ENCODE results near the gene PTPRN2. TPM values are rescaled to one million over a fixed set of nuclear protein-coding genes. Genes with fewer than 3 reads are reported as not detected.

Gene PTPRN2
- total RNA-seq, 4 donors from 2014 or later = 6.6 to 10.7 (median 8.2) TPM

- Histone ChIP-seq H3K36me3 (no peaks in the 10 kb centered on the region), H3K27me3 (no peaks in the 10 kb centered on the region), H3K9me3 (peaks cover 0 to 6% (median 0%) of the 10 kb centered on the region in 4 donors), H3K27ac (no peak overlapping the region), H3K4me3 (no peak overlapping the region), H3K4me1 (no peaks in the 10 kb centered on the region)
- peak in 1 of 2 donors; percentile 1 for DNase-seq (ENCODE audit: low spot score in 2 of 2)
- TF ChIP-seq EP300 (IDR thresholded peaks at IDR 0.05) (no peak), POLR2A (IDR thresholded peaks at IDR 0.05) (no peak)
- TF ChIP-seq, protein P1, sequence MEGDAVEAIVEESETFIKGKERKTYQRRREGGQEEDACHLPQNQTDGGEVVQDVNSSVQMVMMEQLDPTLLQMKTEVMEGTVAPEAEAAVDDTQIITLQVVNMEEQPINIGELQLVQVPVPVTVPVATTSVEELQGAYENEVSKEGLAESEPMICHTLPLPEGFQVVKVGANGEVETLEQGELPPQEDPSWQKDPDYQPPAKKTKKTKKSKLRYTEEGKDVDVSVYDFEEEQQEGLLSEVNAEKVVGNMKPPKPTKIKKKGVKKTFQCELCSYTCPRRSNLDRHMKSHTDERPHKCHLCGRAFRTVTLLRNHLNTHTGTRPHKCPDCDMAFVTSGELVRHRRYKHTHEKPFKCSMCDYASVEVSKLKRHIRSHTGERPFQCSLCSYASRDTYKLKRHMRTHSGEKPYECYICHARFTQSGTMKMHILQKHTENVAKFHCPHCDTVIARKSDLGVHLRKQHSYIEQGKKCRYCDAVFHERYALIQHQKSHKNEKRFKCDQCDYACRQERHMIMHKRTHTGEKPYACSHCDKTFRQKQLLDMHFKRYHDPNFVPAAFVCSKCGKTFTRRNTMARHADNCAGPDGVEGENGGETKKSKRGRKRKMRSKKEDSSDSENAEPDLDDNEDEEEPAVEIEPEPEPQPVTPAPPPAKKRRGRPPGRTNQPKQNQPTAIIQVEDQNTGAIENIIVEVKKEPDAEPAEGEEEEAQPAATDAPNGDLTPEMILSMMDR (IDR thresholded peaks at IDR 0.05) = no peak
- 89 to 90% methylated on average over 27 to 28 of the region's 28 CpGs for WGBS, 2 donors
These were observed 1066.4 kb downstream of the PTPRN2 start for GRCh38 chr7:157521061-157521731.

GRCh38 chr7:157520249-157520648, 1067.4 kb downstream of the PTPRN2 start:
- DNase-seq (ENCODE audit: low spot score in 2 of 2) = no peak
- H3K36me3 ChIP-seq = no peaks in the 10 kb centered on the region
- no peak overlapping the region for H3K4me3 ChIP-seq
- 76 to 78% methylated on average over 8 of the region's 8 CpGs for WGBS, 2 donors
- no peaks in the 10 kb centered on the region for H3K4me1 ChIP-seq
- TF ChIP-seq POLR2A (IDR thresholded peaks at IDR 0.05) = no peak
- TF ChIP-seq EP300 (IDR thresholded peaks at IDR 0.05) = no peak
- H3K9me3 ChIP-seq = peaks cover 0 to 3% (median 0%) of the 10 kb centered on the region in 4 donors
- no peaks in the 10 kb centered on the region for H3K27me3 ChIP-seq
- H3K27ac ChIP-seq = no peak overlapping the region

DNA sequence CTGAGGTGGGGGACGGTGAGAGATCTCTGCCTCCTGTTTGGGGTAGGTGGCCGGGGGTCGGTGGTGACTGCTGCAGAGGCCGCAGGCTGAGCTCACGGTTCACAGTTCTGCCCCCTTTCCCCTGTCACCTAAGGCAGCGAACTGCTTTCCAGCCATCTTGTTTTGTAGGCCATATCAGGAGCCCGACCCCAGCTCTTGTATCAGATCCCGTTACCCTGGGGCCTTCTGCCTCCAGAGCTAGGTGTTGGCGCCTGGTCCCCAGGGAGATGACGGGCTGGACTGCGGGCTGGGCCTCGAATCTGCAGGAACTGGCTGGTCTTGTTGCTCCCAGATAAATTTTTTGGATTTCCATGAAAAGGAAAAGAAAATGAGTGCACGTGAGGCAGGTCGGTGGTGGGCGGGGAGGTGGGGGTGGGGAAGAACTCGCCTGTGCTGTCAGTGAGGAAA, 1067.8 kb downstream of the PTPRN2 start:
- Histone ChIP-seq H3K4me3 (no peak overlapping the region), H3K27me3 (no peaks in the 10 kb centered on the region), H3K4me1 (no peaks in the 10 kb centered on the region), H3K27ac (no peak overlapping the region), H3K36me3 (no peaks in the 10 kb centered on the region), H3K9me3 (peaks cover 0 to 3% (median 0%) of the 10 kb centered on the region in 4 donors)
- 70 to 79% methylated on average over 16 of the region's 16 CpGs for WGBS, 2 donors
- peak in 1 of 2 donors; percentile 4 for DNase-seq (ENCODE audit: low spot score in 2 of 2)
- TF ChIP-seq, protein P1 (IDR thresholded peaks at IDR 0.05) = no peak
- TF ChIP-seq EP300 (IDR thresholded peaks at IDR 0.05) (no peak), POLR2A (IDR thresholded peaks at IDR 0.05) (no peak)

- Histone ChIP-seq H3K36me3 (no peaks in the 10 kb centered on the region), H3K4me1 (no peaks in the 10 kb centered on the region), H3K9me3 (peaks cover 0 to 3% (median 0%) of the 10 kb centered on the region in 4 donors), H3K4me3 (no peak overlapping the region), H3K27me3 (no peaks in the 10 kb centered on the region), H3K27ac (no peak overlapping the region)
- TF ChIP-seq, protein P1 (IDR thresholded peaks at IDR 0.05) = no peak
- TF ChIP-seq EP300 (IDR thresholded peaks at IDR 0.05) = no peak
- no peak for DNase-seq (ENCODE audit: low spot score in 2 of 2)
- 63 to 68% methylated on average over 10 of the region's 10 CpGs for WGBS, 2 donors
These were observed 1068.4 kb downstream of the PTPRN2 start for GRCh38 chr7:157519246-157519645.

DNA sequence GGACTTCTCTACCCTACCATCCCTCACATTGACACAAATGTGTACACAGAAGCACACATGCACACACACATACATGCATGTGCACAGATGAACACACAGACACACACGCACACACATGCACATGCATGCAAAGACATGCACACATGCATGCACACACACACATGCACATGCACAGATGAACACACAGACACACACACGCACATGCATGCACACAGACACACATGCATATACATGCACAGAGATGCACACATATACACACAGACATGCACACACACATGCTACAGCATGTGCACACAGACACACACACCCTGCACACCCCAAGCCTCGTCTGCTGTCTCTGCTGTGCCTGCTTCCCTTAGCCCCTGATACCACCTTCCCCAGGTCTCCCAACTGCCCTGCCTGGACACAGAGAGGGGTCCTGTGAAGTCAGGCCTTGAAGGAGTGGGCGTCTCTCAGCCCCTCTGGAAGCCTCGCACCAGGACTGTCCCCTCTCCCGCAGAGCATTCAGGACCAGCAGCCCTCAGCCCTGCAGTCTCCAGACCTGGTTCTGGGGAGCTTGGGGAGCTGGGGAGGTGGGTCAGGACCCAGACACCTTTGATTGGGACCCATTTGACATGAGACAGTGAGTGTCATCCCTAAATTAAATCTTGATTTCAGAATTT, 1069.0 kb downstream of the PTPRN2 start:
- TF ChIP-seq, protein P1 (IDR thresholded peaks at IDR 0.05) = no peak
- no peak for TF ChIP-seq EP300 (IDR thresholded peaks at IDR 0.05)
- TF ChIP-seq POLR2A (IDR thresholded peaks at IDR 0.05) = no peak
- Histone ChIP-seq H3K4me1 (no peaks in the 10 kb centered on the region), H3K27me3 (no peaks in the 10 kb centered on the region), H3K9me3 (peaks cover 0 to 7% (median 0%) of the 10 kb centered on the region in 4 donors), H3K27ac (no peak overlapping the region), H3K36me3 (no peaks in the 10 kb centered on the region), H3K4me3 (no peak overlapping the region)
- DNase-seq (ENCODE audit: low spot score in 2 of 2) = no peak
- WGBS, 2 donors = 83 to 91% methylated on average over 6 of the region's 6 CpGs
